ENCODE measurements around the gene AVPR2.

DNA sequence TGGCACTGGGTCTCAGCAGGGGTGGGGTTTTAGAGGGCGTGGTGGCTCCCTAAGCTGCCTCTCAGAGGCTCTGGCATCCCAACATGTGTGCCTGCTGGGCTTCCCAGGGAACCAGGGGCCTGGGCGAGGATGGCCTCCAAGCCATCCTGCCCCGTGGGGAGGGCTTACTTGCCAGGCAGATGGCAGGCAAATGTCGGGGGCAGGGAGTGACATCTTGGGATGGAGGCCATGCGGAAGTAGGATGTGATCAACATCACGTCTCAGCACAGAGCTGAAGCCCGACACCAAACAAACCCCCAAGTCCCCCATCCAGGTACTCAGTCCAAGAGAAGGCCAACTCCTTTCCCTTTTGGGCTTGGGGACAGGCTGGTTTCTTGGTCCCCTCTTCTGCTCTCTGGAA lies 23.2 kb upstream of the AVPR2 start:
- TF ChIP-seq POLR2A (IDR thresholded peaks at IDR 0.05): no peak
- TF ChIP-seq, protein P1, sequence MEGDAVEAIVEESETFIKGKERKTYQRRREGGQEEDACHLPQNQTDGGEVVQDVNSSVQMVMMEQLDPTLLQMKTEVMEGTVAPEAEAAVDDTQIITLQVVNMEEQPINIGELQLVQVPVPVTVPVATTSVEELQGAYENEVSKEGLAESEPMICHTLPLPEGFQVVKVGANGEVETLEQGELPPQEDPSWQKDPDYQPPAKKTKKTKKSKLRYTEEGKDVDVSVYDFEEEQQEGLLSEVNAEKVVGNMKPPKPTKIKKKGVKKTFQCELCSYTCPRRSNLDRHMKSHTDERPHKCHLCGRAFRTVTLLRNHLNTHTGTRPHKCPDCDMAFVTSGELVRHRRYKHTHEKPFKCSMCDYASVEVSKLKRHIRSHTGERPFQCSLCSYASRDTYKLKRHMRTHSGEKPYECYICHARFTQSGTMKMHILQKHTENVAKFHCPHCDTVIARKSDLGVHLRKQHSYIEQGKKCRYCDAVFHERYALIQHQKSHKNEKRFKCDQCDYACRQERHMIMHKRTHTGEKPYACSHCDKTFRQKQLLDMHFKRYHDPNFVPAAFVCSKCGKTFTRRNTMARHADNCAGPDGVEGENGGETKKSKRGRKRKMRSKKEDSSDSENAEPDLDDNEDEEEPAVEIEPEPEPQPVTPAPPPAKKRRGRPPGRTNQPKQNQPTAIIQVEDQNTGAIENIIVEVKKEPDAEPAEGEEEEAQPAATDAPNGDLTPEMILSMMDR (IDR thresholded peaks at IDR 0.05): no peak
